ENCODE results near the gene SLC5A10.

DNA sequence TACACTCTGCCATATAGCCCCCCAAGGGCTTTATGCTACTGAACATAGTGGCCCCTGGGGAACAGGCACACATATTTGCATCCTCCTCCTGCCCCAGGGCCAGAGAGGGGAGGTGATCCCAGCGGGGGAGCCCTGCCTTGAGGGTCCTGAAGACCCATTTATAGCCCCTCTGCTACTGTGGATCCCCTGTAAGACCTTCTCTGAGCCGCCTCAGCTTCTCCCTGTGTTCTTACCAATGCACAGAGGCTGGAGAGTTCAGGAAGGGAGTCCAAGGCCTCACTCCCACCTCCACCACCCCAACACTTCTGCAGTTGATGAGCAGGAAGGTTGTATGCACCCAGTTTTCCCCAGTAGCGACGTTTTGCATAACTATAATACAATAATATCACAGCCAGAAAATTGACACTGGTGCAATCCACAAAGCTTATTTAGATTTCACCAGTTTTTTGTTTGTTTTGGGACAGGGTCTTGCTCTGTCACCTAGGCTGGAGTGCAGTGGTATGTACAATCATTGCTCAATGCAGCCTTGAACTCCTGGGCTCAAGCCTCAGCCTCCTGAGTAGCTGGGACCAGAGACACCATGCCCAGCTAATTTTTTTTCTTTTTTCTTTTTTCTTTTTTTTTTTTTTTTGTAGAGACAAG, 53.9 kb downstream of the SLC5A10 start:
- no peak for TF ChIP-seq GATA3 (IDR thresholded peaks at IDR 0.05; ENCODE audit: low read depth, low read length)
- no peak for TF ChIP-seq GATA2 (IDR thresholded peaks at IDR 0.05; ENCODE audit: low read depth, low read length)
